ENCODE data around the gene GRM7.

DNA sequence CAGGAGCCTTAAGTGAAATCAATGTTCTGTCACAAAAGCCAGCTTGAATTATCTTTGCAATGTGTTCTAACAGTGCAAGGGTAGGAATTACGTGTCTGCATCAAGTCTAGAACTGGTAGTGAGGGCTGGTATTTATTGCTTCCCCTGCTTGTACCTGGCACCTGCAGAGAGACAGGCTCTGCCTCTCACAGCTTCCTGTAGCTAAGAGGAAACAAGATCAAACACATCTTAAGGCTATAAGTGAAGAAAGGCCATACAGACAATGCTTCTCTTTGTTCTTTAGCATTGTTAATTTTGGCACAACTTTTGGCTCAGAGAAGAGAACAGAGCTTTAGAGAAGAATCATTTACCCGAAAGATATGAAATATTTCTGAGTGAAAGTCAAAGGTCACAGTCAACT is 479.9 kb downstream of the GRM7 start:
- TF ChIP-seq, protein P1, sequence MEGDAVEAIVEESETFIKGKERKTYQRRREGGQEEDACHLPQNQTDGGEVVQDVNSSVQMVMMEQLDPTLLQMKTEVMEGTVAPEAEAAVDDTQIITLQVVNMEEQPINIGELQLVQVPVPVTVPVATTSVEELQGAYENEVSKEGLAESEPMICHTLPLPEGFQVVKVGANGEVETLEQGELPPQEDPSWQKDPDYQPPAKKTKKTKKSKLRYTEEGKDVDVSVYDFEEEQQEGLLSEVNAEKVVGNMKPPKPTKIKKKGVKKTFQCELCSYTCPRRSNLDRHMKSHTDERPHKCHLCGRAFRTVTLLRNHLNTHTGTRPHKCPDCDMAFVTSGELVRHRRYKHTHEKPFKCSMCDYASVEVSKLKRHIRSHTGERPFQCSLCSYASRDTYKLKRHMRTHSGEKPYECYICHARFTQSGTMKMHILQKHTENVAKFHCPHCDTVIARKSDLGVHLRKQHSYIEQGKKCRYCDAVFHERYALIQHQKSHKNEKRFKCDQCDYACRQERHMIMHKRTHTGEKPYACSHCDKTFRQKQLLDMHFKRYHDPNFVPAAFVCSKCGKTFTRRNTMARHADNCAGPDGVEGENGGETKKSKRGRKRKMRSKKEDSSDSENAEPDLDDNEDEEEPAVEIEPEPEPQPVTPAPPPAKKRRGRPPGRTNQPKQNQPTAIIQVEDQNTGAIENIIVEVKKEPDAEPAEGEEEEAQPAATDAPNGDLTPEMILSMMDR (IDR thresholded peaks at IDR 0.05), result no peak
- no peak for TF ChIP-seq POLR2A (IDR thresholded peaks at IDR 0.05)

Data from adrenal gland (tissue), 5 donors.